Breast epithelium (tissue), 3 donors: Measurements from ENCODE around the gene ACSM5.

ENCODE experiments used
- POLR2A ChIP-seq: fragments of 450-650 bp; IDR thresholded peaks from one replicate; pipeline ENCODE4 v1.6.1; 2016; ENCODE audit warnings: antibody characterized with exemption, mild to moderate bottlenecking, moderate library complexity
- POLR2AphosphoS5 ChIP-seq, 3 donors: sonication (generic); formaldehyde crosslinking; IDR thresholded peaks; one replicate each; pipeline ENCODE4 v1.6.1; 2017; ENCODE audit warnings: antibody characterized with exemption in 3 of 3
- TF ChIP-seq, protein P1 (sequence below), 3 donors: fragments of 450-650 bp; IDR thresholded peaks; one replicate each; pipeline ENCODE4 v1.5.1; 2016 to 2017; ENCODE audit warnings: antibody characterized with exemption in 3 of 3, mild to moderate bottlenecking in 3 of 3, moderate library complexity in 3 of 3

DNA sequence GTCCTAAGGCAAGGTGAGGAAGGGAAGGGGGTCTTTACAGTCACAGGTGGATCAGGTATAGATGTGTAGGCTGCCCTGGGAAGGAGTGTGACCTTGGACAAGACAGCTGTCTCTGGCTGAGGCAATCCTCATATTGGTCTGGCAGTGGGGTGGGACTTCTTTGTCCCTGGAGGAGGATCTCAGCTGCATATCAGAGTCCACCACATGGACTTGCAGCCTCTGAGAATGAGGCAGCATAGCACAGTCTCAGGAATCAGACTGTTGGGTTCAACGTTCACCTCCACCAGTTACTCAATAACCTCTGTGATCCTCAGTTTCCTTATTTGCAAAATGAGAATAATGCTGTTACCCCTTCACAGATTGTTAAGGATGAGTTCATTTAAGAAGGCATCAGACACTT, 75.4 kb downstream of the ACSM5 start:
- TF ChIP-seq, protein P1, sequence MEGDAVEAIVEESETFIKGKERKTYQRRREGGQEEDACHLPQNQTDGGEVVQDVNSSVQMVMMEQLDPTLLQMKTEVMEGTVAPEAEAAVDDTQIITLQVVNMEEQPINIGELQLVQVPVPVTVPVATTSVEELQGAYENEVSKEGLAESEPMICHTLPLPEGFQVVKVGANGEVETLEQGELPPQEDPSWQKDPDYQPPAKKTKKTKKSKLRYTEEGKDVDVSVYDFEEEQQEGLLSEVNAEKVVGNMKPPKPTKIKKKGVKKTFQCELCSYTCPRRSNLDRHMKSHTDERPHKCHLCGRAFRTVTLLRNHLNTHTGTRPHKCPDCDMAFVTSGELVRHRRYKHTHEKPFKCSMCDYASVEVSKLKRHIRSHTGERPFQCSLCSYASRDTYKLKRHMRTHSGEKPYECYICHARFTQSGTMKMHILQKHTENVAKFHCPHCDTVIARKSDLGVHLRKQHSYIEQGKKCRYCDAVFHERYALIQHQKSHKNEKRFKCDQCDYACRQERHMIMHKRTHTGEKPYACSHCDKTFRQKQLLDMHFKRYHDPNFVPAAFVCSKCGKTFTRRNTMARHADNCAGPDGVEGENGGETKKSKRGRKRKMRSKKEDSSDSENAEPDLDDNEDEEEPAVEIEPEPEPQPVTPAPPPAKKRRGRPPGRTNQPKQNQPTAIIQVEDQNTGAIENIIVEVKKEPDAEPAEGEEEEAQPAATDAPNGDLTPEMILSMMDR (IDR thresholded peaks at IDR 0.05), result no peak
- TF ChIP-seq POLR2AphosphoS5 (IDR thresholded peaks at IDR 0.05) (no peak), POLR2A (no peak)
